Gastrocnemius medialis (tissue), 4 donors: ENCODE results near the gene CEMP1.

Source experiments
- CTCF ChIP-seq, 5 experiments: fragments of 450-650 bp in 3 of 5; fragments of 200-600 bp in 2 of 5; sonication (generic) in 2 of 5; IDR thresholded peaks in 4 of 5; conservative IDR thresholded peaks in 1 of 5; 1 replicate in 4 of 5; 2 replicates in 1 of 5; pipeline ENCODE4 v1.5.1; 2016 to 2019; ENCODE audit warnings: antibody characterized with exemption in 5 of 5, mild to moderate bottlenecking in 3 of 5, moderate library complexity in 3 of 5
- POLR2A ChIP-seq, 2 donors: fragments of 450-650 bp; IDR thresholded peaks; one replicate each; pipeline ENCODE4 v1.6.1; 2017; ENCODE audit warnings: antibody characterized with exemption in 2 of 2, mild to moderate bottlenecking in 2 of 2, moderate library complexity in 2 of 2

- TF ChIP-seq CTCF (IDR thresholded peaks at IDR 0.05 in 4 of 5, conservative IDR thresholded peaks at IDR 0.05 in 1 of 5) (no peak), POLR2A (IDR thresholded peaks at IDR 0.05) (no peak)
These were observed 48.3 kb downstream of the CEMP1 start for GRCh38 chr16:2482708-2483534.
